Keratinocyte (primary cell): Measurements from ENCODE around the gene ZNF407.

Source experiments
- CTCF ChIP-seq, 3 experiments: IDR thresholded peaks in 1 of 3; conservative IDR thresholded peaks in 1 of 3; optimal IDR thresholded peaks in 1 of 3; 2 replicates in 2 of 3; 3 replicates in 1 of 3; pipeline versions ENCODE3 to v1.5.1; 2011; ENCODE audit warnings: low read length in 3 of 3, mild to moderate bottlenecking in 3 of 3, moderate library complexity in 2 of 3, control low read depth in 1 of 3, inconsistent platforms in 1 of 3; ENCODE audit not compliant: insufficient read depth in 2 of 3; ENCODE audit errors: extremely low read depth in 1 of 3
- EZH2 ChIP-seq: IDR thresholded peaks from one replicate; pipeline ENCODE4 v1.6.1; 2012; ENCODE audit warnings: inconsistent platforms, mild to moderate bottlenecking, low read length, moderate library complexity

- TF ChIP-seq CTCF (optimal IDR thresholded peaks at IDR 0.05 in 1 of 3, IDR thresholded peaks at IDR 0.05 in 1 of 3, conservative IDR thresholded peaks at IDR 0.05 in 1 of 3; ENCODE audit: extremely low read depth in 1 of 3, insufficient read depth in 2 of 3, low read length in 3 of 3) (no peak), EZH2 (no peak)
These were observed 161.3 kb downstream of the ZNF407 start for GRCh38 chr18:74758995-74759394.
